ENCODE measurements around the gene ZSWIM6.

DNA sequence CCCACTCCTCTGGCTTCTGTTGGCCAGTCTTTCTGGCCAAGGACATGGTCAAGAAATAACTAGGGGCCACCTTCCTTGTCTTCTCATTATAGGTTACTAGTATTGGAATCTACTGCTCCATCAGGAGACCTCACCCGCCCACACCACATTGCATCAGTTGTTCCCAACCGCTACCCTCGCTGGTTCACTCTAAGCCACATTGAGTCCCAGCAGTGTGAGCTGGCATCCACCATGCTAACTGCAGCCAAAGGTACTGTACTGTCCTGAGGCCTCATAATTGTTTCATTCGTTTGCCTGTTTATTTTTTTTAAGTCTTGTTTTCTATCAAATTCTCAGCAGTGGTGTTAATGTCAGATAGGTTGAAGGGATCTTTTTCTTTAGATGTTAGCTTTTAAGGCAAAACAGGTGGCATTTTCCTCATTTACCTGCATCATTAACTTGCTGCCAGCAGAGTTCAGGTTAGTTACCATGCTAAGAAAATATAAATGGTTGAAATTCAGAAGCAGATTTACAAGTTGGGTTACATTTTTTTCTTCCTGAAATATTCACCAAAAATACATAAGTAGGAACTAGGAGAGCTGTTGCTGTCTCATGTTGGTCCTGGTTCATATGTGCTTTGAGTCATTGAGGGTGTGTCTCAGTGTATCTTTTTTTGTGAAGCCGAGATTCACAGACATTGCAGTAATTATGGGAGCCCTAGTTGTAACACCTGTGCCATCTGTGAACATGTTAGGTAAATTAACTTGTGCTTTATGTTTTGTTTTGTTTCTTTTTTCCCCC, 206.9 kb downstream of the ZSWIM6 start:
- TF ChIP-seq, protein P1, sequence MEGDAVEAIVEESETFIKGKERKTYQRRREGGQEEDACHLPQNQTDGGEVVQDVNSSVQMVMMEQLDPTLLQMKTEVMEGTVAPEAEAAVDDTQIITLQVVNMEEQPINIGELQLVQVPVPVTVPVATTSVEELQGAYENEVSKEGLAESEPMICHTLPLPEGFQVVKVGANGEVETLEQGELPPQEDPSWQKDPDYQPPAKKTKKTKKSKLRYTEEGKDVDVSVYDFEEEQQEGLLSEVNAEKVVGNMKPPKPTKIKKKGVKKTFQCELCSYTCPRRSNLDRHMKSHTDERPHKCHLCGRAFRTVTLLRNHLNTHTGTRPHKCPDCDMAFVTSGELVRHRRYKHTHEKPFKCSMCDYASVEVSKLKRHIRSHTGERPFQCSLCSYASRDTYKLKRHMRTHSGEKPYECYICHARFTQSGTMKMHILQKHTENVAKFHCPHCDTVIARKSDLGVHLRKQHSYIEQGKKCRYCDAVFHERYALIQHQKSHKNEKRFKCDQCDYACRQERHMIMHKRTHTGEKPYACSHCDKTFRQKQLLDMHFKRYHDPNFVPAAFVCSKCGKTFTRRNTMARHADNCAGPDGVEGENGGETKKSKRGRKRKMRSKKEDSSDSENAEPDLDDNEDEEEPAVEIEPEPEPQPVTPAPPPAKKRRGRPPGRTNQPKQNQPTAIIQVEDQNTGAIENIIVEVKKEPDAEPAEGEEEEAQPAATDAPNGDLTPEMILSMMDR (IDR thresholded peaks at IDR 0.05; ENCODE audit: low read length) = no peak
- no peak for TF ChIP-seq EZH2 (IDR thresholded peaks at IDR 0.05; ENCODE audit: borderline replicate concordance, low read length)
